T-helper 17 cell (primary cell): Measurements from ENCODE around the gene USP6NL. TPM values are rescaled to one million over a fixed set of nuclear protein-coding genes. Genes with fewer than 3 reads are reported as not detected.

ENCODE experiments used
- ATAC-seq: fragments of 150-1000 bp; cut with Tn5 transposase; 2 replicates; pipeline ENCODE4 v1.10.0; 2021; ENCODE audit warnings: mild to moderate bottlenecking, moderate library complexity
- DNase-seq, 3 donors: peaks; one replicate each; pipeline versions ENCODE4 v3.0.0 to v3.0.0-alpha.2; 2020 to 2021
- H3K9me3 ChIP-seq: one replicate; pipeline ENCODE4 v1.7.0; 2013; ENCODE audit warnings: low read length, mild to moderate bottlenecking; ENCODE audit not compliant: control insufficient read depth, poor library complexity, severe bottlenecking
- H3K27ac Mint-ChIP-seq: one replicate; pipeline ENCODE4 v1.8.0; 2022; ENCODE audit warnings: mild to moderate bottlenecking, moderate library complexity, mixed read lengths
- H3K27me3 Mint-ChIP-seq: one replicate; pipeline ENCODE4 v1.8.0; 2022; ENCODE audit warnings: mixed read lengths
- H3K36me3 Mint-ChIP-seq: one replicate; pipeline ENCODE4 v1.8.0; 2022; ENCODE audit warnings: low read depth, mixed read lengths
- H3K4me1 Mint-ChIP-seq: one replicate; pipeline ENCODE4 v1.8.0; 2022; ENCODE audit warnings: mild to moderate bottlenecking, mixed read lengths
- H3K4me3 Mint-ChIP-seq: one replicate; pipeline ENCODE4 v1.8.0; 2022; ENCODE audit warnings: mild to moderate bottlenecking, moderate library complexity, mixed read lengths
- total RNA-seq, 4 donors: library from RNA in 2 of 4; stranded (reverse) in 2 of 4; gene quantifications; one replicate each; pipeline ENCODE4 v1.2.3 and lab custom pipeline; 2022 to 2026

USP6NL gene
- total RNA-seq, 2 donors from 2014 or later: 2.5 to 5.6 TPM

DNA sequence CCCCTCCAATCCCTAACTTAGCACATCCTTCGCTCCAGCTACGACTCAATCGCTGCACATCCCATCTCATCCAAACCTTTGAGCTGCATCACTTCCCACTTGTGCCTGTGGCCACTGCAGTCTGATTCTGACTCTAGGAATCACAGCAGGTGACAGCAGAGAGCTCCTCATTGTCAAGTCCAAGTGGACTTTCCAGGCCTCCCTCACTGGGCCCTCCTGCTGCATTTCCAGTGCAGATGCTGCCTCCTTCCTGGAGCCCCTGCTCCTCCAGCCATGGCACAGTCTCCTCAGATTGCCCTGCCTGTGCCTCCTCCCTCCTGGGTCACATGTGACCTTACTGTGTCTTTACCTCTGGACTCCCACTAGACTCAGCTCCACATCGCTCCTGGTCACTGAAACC, 157.3 kb downstream of the USP6NL start:
- no peak for DNase-seq
- no peak for ATAC-seq
- H3K27me3 Mint-ChIP-seq: no peaks in the 10 kb centered on the region

DNA sequence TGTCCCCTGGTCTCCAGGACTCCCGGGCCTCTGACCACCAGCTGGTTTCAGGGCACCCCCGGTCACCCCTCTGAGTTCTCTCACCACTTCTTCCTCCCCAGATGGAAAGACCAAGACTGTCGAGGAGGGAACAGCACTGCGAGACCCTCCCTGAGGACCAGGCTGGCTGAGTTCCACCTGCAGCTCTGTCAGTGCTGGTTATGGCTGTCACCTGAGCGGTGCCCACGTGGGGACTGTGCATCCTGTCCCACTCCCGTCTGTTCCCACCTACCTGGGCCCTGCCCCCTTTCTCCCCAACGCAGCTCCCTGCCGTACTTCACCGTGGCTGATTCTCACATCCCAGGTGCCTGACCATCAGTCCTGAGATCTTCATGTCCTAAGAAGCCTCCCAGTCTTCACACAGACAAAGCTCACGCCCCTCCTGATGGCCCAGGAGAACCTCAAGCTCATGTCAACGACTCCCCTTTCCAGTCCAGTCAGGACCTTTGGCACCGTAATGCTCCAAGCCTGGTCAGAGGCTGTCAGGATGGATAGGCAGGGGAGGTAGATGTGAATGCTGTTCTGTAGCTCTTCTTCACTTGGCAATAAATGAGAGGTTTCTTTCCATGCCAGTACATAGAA, 159.7 kb downstream of the USP6NL start:
- H3K36me3 Mint-ChIP-seq: no peaks in the 10 kb centered on the region
- H3K4me1 Mint-ChIP-seq: peaks cover 12% of the 10 kb centered on the region
- H3K27ac Mint-ChIP-seq: peak overlapping the region; percentile 32
- H3K9me3 ChIP-seq: no peaks in the 10 kb centered on the region
- no peak for DNase-seq
- no peak overlapping the region for H3K4me3 Mint-ChIP-seq
- ATAC-seq: no peak
- H3K27me3 Mint-ChIP-seq: peaks cover 9% of the 10 kb centered on the region

More for the DNA sequence above, 157.3 kb downstream of the USP6NL start:
- Mint-ChIP-seq H3K27ac (peak overlapping the region; percentile 32), H3K4me1 (peaks cover 8% of the 10 kb centered on the region), H3K36me3 (no peaks in the 10 kb centered on the region), H3K4me3 (no peak overlapping the region)
- no peaks in the 10 kb centered on the region for H3K9me3 ChIP-seq

DNA sequence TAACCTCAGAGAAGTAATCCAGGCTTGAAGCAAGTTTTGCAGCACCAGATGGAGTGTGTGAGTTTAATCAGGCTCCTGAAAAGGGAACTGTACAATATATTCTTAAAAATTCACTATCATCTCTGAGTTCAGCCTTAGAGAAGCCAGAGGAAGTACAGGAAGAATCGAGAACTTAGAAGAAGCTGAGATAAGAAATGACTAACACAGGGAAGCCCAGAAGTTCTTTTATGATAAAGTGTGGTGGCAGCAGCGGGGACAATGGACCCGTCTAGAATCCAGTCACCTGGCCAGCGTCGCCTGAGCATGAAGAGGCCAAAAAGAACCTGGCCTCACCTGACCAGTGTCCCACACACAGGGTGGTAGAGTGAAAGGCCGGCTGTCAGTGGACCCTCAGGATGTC, 161.0 kb downstream of the USP6NL start:
- no peaks in the 10 kb centered on the region for H3K9me3 ChIP-seq
- H3K4me1 Mint-ChIP-seq: peaks cover 20% of the 10 kb centered on the region
- H3K4me3 Mint-ChIP-seq: no peak overlapping the region
- no peak overlapping the region for H3K27ac Mint-ChIP-seq
- peaks cover 6% of the 10 kb centered on the region for H3K36me3 Mint-ChIP-seq
- H3K27me3 Mint-ChIP-seq: peaks cover 9% of the 10 kb centered on the region
- ATAC-seq (no peak), DNase-seq (no peak)

DNA sequence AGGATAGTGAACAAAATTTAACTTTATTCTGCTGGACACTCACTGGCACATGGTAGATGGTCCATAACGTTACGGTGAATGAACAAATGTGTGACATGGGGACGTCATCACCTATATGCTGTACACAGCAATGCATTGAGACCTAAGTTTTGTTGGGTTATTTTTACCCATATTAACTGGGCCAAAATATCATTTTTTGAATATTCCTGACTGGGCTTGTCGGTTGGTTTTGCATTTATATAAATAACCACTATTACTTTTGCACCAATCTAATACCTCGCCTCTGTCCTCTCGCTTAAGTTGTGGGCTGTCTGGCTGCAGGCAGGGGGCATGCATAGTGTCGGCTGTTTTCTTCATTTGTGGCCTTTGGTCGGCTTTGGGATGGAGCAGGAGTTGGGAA, 161.7 kb downstream of the USP6NL start:
- DNase-seq (no peak), ATAC-seq (no peak)
- H3K9me3 ChIP-seq: no peaks in the 10 kb centered on the region
- Mint-ChIP-seq H3K27me3 (peaks cover 9% of the 10 kb centered on the region), H3K27ac (no peak overlapping the region), H3K4me1 (peaks cover 20% of the 10 kb centered on the region), H3K4me3 (no peak overlapping the region), H3K36me3 (peaks cover 6% of the 10 kb centered on the region)

DNA sequence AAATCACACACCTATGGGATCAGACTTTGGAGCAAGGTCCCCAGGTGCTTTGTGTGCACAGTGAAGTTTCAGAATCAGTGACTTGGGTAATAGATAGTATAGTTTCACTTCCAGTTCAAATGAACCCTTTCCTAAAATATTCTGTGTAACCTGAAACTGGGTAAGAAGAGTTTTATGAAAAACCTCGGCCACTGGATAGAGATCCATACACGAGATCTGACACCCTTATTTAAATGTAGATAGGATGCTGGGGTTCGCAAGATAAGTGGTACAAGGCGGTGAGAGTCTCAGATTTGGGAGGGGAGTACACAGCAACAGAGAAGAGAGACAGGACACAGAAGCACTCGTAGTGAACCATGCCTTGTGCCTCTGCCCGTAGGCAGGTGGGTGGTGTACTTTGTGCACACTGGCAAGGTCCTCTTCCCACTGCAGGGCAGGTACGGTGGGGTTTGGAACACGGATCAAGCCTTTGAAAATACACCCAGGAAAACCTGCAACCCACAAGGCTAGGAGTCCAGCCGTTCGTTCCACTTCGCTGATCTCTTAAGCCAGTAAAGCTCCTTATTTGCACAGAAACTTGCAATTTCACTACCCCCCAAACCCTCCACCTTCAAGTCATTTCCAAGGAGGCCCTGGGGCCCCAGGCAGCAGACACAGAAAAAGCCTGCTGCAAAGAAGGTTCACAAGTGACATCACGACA, 162.8 kb downstream of the USP6NL start:
- ATAC-seq (no peak), DNase-seq (no peak)
- Mint-ChIP-seq H3K36me3 (peaks cover 6% of the 10 kb centered on the region), H3K4me1 (peaks cover 20% of the 10 kb centered on the region), H3K27ac (no peak overlapping the region), H3K27me3 (peaks cover 9% of the 10 kb centered on the region), H3K4me3 (peak overlapping the region; percentile 2)
- H3K9me3 ChIP-seq: no peaks in the 10 kb centered on the region

DNA sequence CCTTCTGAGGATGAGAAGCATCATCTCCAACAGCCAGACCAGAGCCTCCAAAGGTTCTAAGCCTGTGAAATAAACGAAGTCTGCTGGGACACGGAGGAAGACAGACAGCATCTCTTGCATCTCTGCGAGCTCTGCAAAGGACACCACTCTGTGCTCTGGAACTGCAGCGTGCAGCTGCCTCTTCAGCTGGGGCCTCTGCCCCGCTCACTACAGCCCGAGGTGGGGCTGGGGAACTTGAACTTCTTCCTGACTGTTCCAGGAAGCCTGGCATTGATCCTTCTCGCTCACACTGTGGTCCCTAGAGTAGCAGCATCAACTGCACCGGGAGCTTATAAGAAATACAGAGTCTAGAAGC, 163.3 kb downstream of the USP6NL start:
- peaks cover 20% of the 10 kb centered on the region for H3K4me1 Mint-ChIP-seq
- peaks cover 9% of the 10 kb centered on the region for H3K27me3 Mint-ChIP-seq
- H3K9me3 ChIP-seq: no peaks in the 10 kb centered on the region
- ATAC-seq (no peak), DNase-seq (no peak)
- H3K27ac Mint-ChIP-seq: no peak overlapping the region
- peaks cover 6% of the 10 kb centered on the region for H3K36me3 Mint-ChIP-seq
- no peak overlapping the region for H3K4me3 Mint-ChIP-seq

DNA sequence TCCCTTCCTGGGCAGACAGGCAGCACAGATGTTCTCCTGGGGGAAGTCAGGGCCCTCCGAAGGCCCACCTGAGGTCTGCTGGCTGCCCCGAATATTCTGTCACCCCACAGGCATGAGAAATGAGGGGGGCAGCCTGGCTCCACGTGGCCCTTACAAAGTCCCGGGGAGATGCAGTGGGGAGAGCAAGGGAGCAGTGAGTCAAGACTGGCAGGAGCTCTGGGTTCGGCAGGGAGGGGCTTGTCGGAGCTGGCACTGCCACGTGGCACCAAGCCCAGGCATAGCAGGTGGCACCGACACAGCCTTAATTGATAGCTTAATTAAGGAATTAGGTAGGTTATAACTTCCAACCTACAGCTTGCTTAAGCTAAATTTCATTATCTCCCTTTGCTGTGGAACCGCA, 163.9 kb downstream of the USP6NL start:
- Mint-ChIP-seq H3K27me3 (peaks cover 9% of the 10 kb centered on the region), H3K4me1 (peaks cover 22% of the 10 kb centered on the region), H3K27ac (peak overlapping the region; percentile 45), H3K4me3 (no peak overlapping the region), H3K36me3 (peaks cover 6% of the 10 kb centered on the region)
- no peaks in the 10 kb centered on the region for H3K9me3 ChIP-seq
- no peak for ATAC-seq
- no peak for DNase-seq

DNA sequence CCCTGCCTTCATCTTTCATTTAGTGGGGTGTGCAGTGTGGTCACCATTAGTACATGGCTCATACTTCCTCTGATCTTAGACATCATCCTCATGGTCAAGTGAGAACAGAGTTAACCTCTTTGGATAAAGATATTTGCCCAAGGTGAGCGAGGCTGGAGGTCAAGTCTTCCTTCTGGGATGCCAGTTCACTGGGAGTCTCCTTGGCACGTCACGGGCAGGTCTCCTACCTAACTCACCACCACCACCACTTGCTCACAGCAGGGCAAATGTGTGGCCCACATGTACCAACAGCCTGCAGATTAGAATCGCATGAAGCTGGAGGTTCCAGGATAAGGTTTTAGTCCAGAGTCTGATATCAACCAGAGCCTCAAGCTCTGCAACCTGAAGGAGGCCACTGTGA, 164.6 kb downstream of the USP6NL start:
- no peaks in the 10 kb centered on the region for H3K9me3 ChIP-seq
- DNase-seq: no peak
- peaks cover 22% of the 10 kb centered on the region for H3K4me1 Mint-ChIP-seq
- H3K4me3 Mint-ChIP-seq: no peak overlapping the region
- peaks cover 9% of the 10 kb centered on the region for H3K27me3 Mint-ChIP-seq
- peaks cover 6% of the 10 kb centered on the region for H3K36me3 Mint-ChIP-seq
- peak overlapping the region; percentile 45 for H3K27ac Mint-ChIP-seq
- no peak for ATAC-seq

DNA sequence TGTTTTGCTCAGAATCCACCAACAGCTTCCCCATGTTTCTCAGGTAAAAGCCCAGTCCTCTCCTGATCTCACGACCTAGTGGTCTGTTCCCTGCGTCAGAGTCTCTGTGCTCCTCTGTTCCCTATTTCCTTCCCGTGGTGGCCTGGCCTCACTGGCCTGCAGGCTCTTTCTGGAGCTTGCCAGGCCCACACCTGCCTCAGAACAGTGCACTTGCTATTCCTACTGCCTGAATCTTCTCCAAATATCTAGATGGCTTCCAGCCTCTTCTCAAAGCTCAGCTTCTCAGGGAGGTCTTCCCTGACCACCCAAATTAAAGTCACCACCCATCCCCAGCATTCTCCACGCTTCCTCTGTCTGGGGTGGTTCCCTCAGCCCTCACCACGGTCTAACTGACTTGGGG, 165.3 kb downstream of the USP6NL start:
- peaks cover 22% of the 10 kb centered on the region for H3K4me1 Mint-ChIP-seq
- H3K36me3 Mint-ChIP-seq: peaks cover 6% of the 10 kb centered on the region
- ATAC-seq (no peak), DNase-seq (no peak)
- peaks cover 9% of the 10 kb centered on the region for H3K27me3 Mint-ChIP-seq
- H3K4me3 Mint-ChIP-seq: peak overlapping the region; percentile 53
- H3K27ac Mint-ChIP-seq: no peak overlapping the region
- H3K9me3 ChIP-seq: no peaks in the 10 kb centered on the region

DNA sequence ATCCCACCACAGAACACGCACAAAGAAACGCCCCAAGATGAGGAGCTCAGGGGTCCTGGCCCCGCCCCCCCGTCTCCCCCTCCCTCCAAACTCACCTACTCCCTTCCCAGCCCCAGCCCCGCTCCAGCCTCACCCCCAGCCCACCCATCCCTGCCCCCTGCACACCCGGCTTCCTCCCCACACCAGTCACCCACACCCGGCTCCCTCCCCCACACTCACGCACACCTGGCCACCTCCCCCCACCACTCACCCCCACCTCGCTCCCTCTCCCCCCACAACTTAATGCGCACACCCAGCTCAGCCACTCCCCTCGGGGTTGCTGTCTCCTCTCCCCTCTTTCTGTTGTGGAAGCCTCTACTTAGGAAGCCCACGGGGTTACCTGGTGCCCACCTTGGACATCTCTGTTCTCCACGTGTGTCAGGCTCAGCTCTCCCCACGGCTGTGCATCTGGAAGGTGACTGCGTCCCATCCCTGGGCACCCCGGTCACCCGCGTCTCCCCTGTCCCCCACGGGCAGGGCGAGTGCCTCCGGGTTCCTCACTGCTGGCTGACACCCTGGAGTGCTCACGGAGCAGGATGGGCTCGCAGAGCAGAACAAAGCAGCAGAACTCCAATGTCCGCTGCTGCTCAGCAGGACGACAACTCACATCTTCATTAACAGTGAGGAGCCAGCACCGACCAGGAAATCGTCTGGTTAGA, 166.8 kb downstream of the USP6NL start:
- no peak for ATAC-seq
- Mint-ChIP-seq H3K4me1 (peaks cover 28% of the 10 kb centered on the region), H3K36me3 (peaks cover 6% of the 10 kb centered on the region), H3K4me3 (no peak overlapping the region), H3K27me3 (peaks cover 9% of the 10 kb centered on the region), H3K27ac (no peak overlapping the region)
- DNase-seq: no peak
- no peaks in the 10 kb centered on the region for H3K9me3 ChIP-seq

DNA sequence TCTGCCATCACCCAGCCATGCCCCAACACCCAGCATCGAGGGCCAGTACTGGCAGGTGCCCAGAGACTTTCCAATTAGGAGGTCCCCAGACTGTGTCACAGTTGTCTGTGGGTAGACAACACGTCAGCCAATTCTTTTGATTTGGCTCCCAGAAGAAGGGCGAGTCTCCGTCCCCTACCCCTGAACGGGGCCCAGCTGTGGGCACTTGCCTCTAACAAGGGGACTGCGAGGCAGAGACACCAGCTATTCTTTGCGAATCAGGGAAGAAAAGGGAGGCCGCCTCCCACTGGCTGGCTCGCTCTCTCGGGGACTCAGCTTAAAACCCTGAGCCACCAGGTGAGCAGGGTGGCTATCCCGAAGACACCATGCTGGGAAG, 167.3 kb downstream of the USP6NL start:
- Mint-ChIP-seq H3K27ac (no peak overlapping the region), H3K4me1 (peaks cover 30% of the 10 kb centered on the region), H3K36me3 (peaks cover 6% of the 10 kb centered on the region), H3K4me3 (no peak overlapping the region), H3K27me3 (peaks cover 9% of the 10 kb centered on the region)
- no peaks in the 10 kb centered on the region for H3K9me3 ChIP-seq
- ATAC-seq (no peak), DNase-seq (no peak)

DNA sequence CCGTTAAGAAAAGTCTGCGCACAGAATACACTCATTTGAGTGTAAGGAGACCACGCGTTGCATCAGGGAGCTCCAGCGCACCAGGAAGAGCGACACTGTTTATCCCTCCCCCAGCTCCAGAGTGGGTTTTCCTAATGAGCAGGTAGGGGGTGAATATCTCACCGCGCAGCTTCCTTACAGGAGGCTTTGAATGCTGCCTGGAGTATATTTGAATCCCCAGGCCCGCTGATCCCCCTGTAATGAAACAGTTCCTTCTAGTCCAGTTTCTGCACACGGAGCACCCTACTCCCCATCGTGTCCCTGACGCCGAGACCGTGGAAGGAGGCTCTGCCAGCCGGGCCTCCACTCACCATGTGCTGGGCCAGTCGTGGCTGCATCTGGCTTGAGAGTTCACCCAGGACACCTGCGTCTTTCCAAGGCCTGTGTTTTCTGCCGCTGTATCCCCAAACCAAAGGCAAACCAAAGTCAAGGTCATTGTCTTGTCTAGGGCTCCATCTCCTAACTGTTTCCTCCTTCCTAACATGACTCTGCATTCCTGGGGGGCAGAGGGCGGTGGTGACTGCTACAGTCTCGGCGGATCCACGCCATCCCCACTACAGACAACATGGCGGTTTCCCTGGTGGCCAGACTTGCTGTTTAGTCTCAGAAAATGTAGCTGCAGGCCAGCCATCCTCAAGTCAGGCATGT, 167.8 kb downstream of the USP6NL start:
- H3K9me3 ChIP-seq: no peaks in the 10 kb centered on the region
- DNase-seq (no peak), ATAC-seq (no peak)
- Mint-ChIP-seq H3K36me3 (peaks cover 8% of the 10 kb centered on the region), H3K27ac (no peak overlapping the region), H3K4me1 (peaks cover 30% of the 10 kb centered on the region), H3K4me3 (no peak overlapping the region), H3K27me3 (peaks cover 9% of the 10 kb centered on the region)

DNA sequence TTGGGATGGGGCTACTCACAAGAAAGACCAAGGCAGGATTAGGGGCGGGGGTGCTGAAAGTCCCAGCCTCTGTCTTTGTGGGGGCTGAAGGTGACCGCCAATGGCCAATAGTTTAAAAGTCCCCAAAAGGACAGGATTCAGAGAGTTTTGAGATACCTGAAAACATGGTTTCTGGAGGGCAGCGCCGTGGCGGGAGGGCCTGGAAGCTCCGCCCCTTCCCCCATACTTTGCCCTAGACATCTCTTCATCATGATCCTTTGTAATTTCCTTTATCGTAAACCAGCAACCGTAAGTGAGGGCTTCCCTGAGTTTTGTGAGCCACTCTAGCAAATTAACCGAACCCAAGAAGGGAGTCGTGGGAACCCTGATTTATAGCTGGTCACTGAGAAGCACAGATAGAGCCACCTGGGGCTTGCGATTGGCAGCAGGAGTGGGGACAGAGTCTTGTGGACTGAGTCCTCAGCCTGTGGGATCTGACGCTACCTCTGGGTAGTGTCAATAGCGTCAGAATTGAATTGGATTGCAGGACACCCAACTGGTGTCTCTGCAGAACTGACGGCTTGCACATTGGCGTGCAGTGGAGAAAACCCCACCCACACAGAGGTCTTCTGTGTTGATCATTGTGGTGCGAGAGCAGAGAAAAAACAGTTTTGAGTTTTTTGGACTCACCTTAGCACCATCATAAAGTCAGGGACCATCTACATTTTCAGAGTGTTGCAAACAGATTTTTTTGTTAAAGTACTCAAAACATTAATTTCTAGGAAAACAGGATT, 169.3 kb downstream of the USP6NL start:
- DNase-seq (no peak), ATAC-seq (no peak)
- no peak overlapping the region for H3K4me3 Mint-ChIP-seq
- no peaks in the 10 kb centered on the region for H3K9me3 ChIP-seq
- H3K27me3 Mint-ChIP-seq: peaks cover 4% of the 10 kb centered on the region
- peak overlapping the region; percentile 79 for H3K27ac Mint-ChIP-seq
- peaks cover 8% of the 10 kb centered on the region for H3K36me3 Mint-ChIP-seq
- H3K4me1 Mint-ChIP-seq: peaks cover 23% of the 10 kb centered on the region
